ENCODE data around the gene CGNL1. TPM values are rescaled to one million over a fixed set of nuclear protein-coding genes. Genes with fewer than 3 reads are reported as not detected.

The CGNL1 gene
- total and polyA plus RNA-seq, 4 donors = 14.5 to 30.9 (median 19.1) TPM

DNA sequence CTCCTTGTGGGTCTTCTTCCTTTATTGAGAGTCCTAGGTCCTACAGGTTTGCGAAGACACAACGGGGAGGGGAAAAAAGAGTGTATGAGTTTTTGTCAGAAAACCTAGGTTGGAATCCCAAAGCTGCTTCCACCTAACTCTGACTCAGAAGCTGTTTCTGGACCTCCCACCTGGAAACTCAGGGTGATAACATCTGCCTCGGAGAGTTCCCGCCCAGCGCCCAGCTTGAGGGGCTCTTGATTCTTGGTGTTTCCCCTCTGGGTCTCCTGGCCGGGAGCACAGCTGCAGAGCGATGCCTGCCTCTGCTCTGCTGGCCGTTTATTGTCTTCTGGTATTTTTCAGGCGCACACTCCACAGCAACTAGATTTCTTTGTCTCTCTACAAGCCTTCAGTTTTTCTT, 162.5 kb downstream of the CGNL1 start:
- peaks cover 6% of the 10 kb centered on the region for H3K36me3 ChIP-seq (ENCODE audit: control insufficient read depth, insufficient read depth, low read length)
- H3K4me1 ChIP-seq (ENCODE audit: control insufficient read depth, insufficient read depth, low read length) = peaks cover 19% of the 10 kb centered on the region
- no peaks in the 10 kb centered on the region for H3K27me3 ChIP-seq (ENCODE audit: control insufficient read depth, insufficient read depth, low read length)
- H3K9me3 ChIP-seq (ENCODE audit: control insufficient read depth, insufficient read depth, low read length) = no peaks in the 10 kb centered on the region
- H3K27ac ChIP-seq (ENCODE audit: low read depth, low read length) = no peak overlapping the region
- no peak overlapping the region for H3K4me3 ChIP-seq (ENCODE audit: low read depth, low read length)
- no peak for DNase-seq (ENCODE audit: low read depth in 4 of 6, low spot score in 6 of 6)
- 71% methylated on average over 7 of the region's 9 CpGs for whole genome bisulfite sequencing (ENCODE audit: insufficient coverage)

DNA sequence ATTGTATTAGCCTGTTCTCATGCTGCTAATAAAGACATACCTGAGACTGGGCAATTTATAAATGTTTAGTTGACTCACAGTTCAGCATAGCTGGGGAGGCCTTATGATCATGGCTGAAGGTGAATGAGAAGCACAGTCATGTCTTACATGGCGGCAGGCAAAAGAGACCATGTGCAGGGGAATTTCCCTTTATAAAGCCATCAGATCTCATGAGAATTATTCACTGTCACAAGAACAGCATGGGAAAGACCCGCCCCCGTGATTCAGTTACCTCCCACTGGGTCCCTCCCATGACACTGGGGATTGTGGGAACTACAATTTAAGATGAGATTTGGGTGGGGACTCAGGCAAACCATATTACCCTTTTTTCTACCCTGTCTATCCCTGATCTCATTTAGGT, 163.9 kb downstream of the CGNL1 start:
- DNase-seq (ENCODE audit: low read depth in 4 of 6, low spot score in 6 of 6) = no peak
- Histone ChIP-seq H3K27me3 (ENCODE audit: control insufficient read depth, insufficient read depth, low read length) (no peaks in the 10 kb centered on the region), H3K27ac (ENCODE audit: low read depth, low read length) (no peak overlapping the region), H3K4me1 (ENCODE audit: control insufficient read depth, insufficient read depth, low read length) (peaks cover 20% of the 10 kb centered on the region), H3K36me3 (ENCODE audit: control insufficient read depth, insufficient read depth, low read length) (peaks cover 13% of the 10 kb centered on the region), H3K4me3 (ENCODE audit: low read depth, low read length) (no peak overlapping the region), H3K9me3 (ENCODE audit: control insufficient read depth, insufficient read depth, low read length) (no peaks in the 10 kb centered on the region)
- WGBS (ENCODE audit: insufficient coverage) = 90% methylated on average over 2 of the region's 3 CpGs

DNA sequence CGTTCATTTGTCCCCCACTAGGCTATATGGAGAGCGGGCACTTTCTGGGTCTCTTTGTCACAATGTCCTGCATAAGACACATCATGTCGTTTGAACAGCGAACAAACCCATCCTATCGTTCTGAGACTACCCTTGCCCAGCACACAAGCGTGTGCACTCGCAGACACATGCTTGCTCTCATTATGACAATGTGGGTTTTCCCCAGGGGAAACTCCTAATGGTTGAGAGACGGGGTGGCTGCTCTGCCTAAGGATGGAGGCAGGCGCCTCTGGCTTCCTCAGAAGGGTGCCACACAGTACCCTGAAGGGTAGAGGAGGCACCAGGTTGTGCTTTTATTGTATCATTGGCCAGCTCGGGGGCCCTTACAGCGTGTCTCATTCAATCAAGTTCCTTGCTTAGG, 164.4 kb downstream of the CGNL1 start:
- Histone ChIP-seq H3K36me3 (ENCODE audit: control insufficient read depth, insufficient read depth, low read length) (peaks cover 18% of the 10 kb centered on the region), H3K27ac (ENCODE audit: low read depth, low read length) (no peak overlapping the region), H3K9me3 (ENCODE audit: control insufficient read depth, insufficient read depth, low read length) (no peaks in the 10 kb centered on the region), H3K4me1 (ENCODE audit: control insufficient read depth, insufficient read depth, low read length) (peaks cover 23% of the 10 kb centered on the region), H3K27me3 (ENCODE audit: control insufficient read depth, insufficient read depth, low read length) (no peaks in the 10 kb centered on the region), H3K4me3 (ENCODE audit: low read depth, low read length) (no peak overlapping the region)
- 94% methylated on average over 10 of the region's 11 CpGs for WGBS (ENCODE audit: insufficient coverage)
- no peak for DNase-seq (ENCODE audit: low read depth in 4 of 6, low spot score in 6 of 6)

DNA sequence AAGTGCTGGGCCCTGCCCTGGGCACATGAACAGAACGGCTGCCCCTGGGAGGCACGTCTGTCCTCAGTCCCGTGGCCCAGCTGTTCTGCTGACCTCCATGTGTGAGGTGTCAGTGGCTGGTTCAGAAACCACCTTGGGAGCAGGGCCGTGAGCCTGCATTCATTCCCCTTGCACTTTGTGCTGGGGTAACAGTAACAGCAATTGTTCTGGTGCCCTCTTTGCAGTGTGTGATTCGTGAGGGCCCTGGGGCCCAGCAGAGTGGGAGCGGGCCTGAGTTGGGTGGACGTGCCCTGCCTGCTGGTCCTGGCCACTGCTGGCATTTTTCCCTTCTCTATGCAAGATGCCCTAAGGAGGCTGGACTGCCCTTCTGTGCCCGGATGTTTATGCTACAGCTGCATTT, 165.0 kb downstream of the CGNL1 start:
- Histone ChIP-seq H3K9me3 (ENCODE audit: control insufficient read depth, insufficient read depth, low read length) (no peaks in the 10 kb centered on the region), H3K4me3 (ENCODE audit: low read depth, low read length) (no peak overlapping the region), H3K4me1 (ENCODE audit: control insufficient read depth, insufficient read depth, low read length) (peaks cover 23% of the 10 kb centered on the region), H3K27me3 (ENCODE audit: control insufficient read depth, insufficient read depth, low read length) (no peaks in the 10 kb centered on the region), H3K27ac (ENCODE audit: low read depth, low read length) (no peak overlapping the region), H3K36me3 (ENCODE audit: control insufficient read depth, insufficient read depth, low read length) (peaks cover 22% of the 10 kb centered on the region)
- 75% methylated on average over 8 of the region's 8 CpGs for WGBS (ENCODE audit: insufficient coverage)
- no peak for DNase-seq (ENCODE audit: low read depth in 4 of 6, low spot score in 6 of 6)

DNA sequence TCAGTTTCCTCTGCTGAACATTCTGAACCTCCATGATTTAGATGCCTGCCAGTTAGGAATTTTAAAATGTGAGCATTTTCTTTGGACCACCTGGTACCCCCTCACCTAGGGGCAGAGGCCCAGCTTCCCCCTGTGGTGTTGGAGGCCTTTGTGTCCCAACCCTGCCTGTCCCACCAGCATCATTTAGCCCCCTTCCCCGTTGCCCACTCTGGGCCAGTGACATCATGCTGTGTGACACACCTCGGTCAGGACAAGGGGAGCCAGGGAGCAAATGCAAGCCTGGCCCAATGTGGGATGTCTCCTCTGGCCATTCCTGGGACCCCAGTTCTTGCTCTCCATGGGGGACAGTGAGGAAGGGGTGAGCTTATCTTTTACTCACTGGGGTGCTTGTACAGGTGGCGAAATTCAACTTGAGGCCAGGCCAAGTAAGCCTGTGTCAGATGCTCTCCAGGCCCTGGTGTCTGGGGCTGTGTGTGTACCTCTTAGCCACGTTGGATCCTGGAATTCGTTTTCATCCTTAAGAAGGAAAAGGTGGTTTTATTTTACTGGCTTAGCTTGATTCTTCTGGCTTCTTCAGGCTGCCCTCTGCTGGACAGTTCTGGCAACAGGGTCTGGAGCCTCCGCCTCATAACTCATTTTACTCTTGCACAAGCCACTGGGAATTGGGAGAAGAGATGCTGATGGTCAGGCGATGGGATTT, 165.7 kb downstream of the CGNL1 start:
- Histone ChIP-seq H3K27me3 (ENCODE audit: control insufficient read depth, insufficient read depth, low read length) (no peaks in the 10 kb centered on the region), H3K27ac (ENCODE audit: low read depth, low read length) (no peak overlapping the region), H3K9me3 (ENCODE audit: control insufficient read depth, insufficient read depth, low read length) (no peaks in the 10 kb centered on the region), H3K4me1 (ENCODE audit: control insufficient read depth, insufficient read depth, low read length) (peaks cover 21% of the 10 kb centered on the region), H3K36me3 (ENCODE audit: control insufficient read depth, insufficient read depth, low read length) (peaks cover 22% of the 10 kb centered on the region), H3K4me3 (ENCODE audit: low read depth, low read length) (no peak overlapping the region)
- peak in 3 of 6 donors; percentile 43 to 92 (median 87) for DNase-seq (ENCODE audit: low read depth in 4 of 6, low spot score in 6 of 6)
- WGBS (ENCODE audit: insufficient coverage) = 46% methylated on average over 5 of the region's 7 CpGs

DNA sequence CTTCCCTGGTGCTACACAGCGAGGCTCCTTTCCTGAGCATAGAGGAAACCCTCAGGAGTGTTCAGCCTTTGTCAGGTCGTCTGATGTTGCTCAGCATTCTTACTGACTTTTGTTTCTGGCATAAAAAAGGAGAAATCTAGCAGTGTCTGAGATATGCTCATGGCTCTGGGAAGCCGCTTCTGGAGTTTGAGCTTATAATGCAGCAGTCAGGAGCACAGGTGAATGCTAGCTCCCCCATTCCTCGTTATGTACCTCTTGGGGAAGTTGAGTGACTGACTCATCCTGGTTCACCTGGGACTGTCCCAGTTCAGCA, 166.2 kb downstream of the CGNL1 start:
- no peak for DNase-seq (ENCODE audit: low read depth in 4 of 6, low spot score in 6 of 6)
- WGBS (ENCODE audit: insufficient coverage) = 54% methylated on average over 4 of the region's 4 CpGs
- Histone ChIP-seq H3K4me3 (ENCODE audit: low read depth, low read length) (no peak overlapping the region), H3K27ac (ENCODE audit: low read depth, low read length) (no peak overlapping the region), H3K27me3 (ENCODE audit: control insufficient read depth, insufficient read depth, low read length) (no peaks in the 10 kb centered on the region), H3K4me1 (ENCODE audit: control insufficient read depth, insufficient read depth, low read length) (peaks cover 16% of the 10 kb centered on the region), H3K9me3 (ENCODE audit: control insufficient read depth, insufficient read depth, low read length) (no peaks in the 10 kb centered on the region), H3K36me3 (ENCODE audit: control insufficient read depth, insufficient read depth, low read length) (peaks cover 26% of the 10 kb centered on the region)

DNA sequence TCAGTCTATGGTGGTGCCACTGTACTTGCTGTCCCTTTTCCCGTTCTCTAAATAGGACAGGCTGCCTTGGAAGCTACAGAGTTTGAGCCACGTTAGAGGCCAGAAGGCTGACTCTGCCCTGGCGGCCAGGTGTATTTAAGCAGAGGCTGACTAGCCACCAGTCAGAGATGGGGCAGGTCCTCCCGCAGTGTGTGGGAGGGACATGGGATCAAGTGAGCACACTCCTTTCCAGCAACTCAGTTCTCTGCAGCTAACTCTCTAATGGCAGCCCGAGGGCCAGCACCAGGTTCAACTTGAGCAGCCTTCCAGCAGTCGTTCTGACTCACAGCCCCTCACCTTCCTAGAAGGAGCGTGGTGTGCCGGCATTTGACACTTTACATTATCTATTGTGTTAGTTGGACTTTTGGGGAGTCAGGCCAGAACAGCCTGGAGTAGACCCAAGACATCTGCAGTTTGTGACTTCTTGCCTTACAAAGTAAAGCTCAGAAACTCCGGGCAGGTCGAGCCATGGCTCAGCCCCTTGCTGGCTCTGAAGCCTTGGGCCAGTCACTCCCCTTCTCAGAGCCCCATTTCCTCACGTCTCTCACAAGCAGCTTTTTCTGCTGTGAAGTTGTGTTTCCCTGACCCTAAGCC, 168.7 kb downstream of the CGNL1 start:
- no peak overlapping the region for H3K27ac ChIP-seq (ENCODE audit: low read depth, low read length)
- DNase-seq (ENCODE audit: low read depth in 4 of 6, low spot score in 6 of 6) = no peak
- 82% methylated on average over 9 of the region's 11 CpGs for WGBS (ENCODE audit: insufficient coverage)
- peaks cover 26% of the 10 kb centered on the region for H3K36me3 ChIP-seq (ENCODE audit: control insufficient read depth, insufficient read depth, low read length)
- H3K4me1 ChIP-seq (ENCODE audit: control insufficient read depth, insufficient read depth, low read length) = peaks cover 4% of the 10 kb centered on the region
- H3K4me3 ChIP-seq (ENCODE audit: low read depth, low read length) = no peak overlapping the region
- no peaks in the 10 kb centered on the region for H3K27me3 ChIP-seq (ENCODE audit: control insufficient read depth, insufficient read depth, low read length)
- no peaks in the 10 kb centered on the region for H3K9me3 ChIP-seq (ENCODE audit: control insufficient read depth, insufficient read depth, low read length)

DNA sequence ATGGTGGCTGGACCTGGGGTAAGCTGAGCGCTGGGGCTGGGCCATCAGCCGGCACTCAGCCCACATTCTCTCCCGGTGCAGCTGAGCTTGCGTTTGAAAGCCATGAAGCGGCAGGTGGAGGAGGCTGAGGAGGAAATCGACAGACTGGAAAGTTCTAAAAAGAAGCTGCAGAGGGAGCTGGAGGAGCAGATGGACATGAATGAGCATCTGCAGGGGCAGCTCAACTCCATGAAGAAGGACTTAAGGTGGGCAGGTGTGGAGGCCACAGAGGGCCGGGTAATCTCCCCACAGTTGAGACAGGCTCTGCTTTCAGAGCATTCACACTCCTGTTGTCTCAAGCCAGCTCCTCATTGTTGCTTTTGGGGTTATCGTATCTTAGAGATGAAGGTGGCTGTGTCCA, 169.7 kb downstream of the CGNL1 start:
- Histone ChIP-seq H3K27me3 (ENCODE audit: control insufficient read depth, insufficient read depth, low read length) (no peaks in the 10 kb centered on the region), H3K27ac (ENCODE audit: low read depth, low read length) (no peak overlapping the region), H3K36me3 (ENCODE audit: control insufficient read depth, insufficient read depth, low read length) (peaks cover 26% of the 10 kb centered on the region), H3K9me3 (ENCODE audit: control insufficient read depth, insufficient read depth, low read length) (no peaks in the 10 kb centered on the region), H3K4me1 (ENCODE audit: control insufficient read depth, insufficient read depth, low read length) (peaks cover 4% of the 10 kb centered on the region), H3K4me3 (ENCODE audit: low read depth, low read length) (no peak overlapping the region)
- 72% methylated on average over 5 of the region's 8 CpGs for WGBS (ENCODE audit: insufficient coverage)
- no peak for DNase-seq (ENCODE audit: low read depth in 4 of 6, low spot score in 6 of 6)

DNA sequence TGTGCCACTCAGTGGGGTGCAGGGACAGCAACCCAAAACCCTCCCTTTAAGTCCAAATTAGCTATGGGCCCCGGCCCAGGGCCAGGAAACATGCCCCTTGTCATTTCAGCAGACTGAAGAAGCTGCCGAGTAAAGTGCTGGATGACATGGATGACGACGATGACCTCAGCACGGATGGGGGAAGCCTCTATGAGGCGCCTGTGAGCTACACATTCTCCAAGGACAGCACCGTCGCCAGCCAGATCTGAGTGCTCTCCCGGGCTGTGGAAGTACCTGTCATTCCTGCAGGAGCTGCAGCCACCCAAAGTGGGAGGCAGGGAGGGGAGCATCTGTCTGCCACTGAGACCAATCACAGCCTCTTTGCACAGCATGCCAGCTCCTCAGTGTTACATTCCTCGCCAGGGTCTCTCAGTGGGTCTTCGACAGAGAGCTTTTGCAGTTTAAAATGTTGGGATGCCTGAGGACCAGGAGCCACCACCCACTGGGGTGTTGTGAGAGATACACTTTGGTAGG, 171.0 kb downstream of the CGNL1 start:
- H3K27me3 ChIP-seq (ENCODE audit: control insufficient read depth, insufficient read depth, low read length) = no peaks in the 10 kb centered on the region
- WGBS (ENCODE audit: insufficient coverage) = 66% methylated on average over 9 of the region's 11 CpGs
- no peaks in the 10 kb centered on the region for H3K9me3 ChIP-seq (ENCODE audit: control insufficient read depth, insufficient read depth, low read length)
- H3K4me1 ChIP-seq (ENCODE audit: control insufficient read depth, insufficient read depth, low read length) = peaks cover 7% of the 10 kb centered on the region
- no peak overlapping the region for H3K4me3 ChIP-seq (ENCODE audit: low read depth, low read length)
- no peak overlapping the region for H3K27ac ChIP-seq (ENCODE audit: low read depth, low read length)
- H3K36me3 ChIP-seq (ENCODE audit: control insufficient read depth, insufficient read depth, low read length) = peaks cover 24% of the 10 kb centered on the region
- DNase-seq (ENCODE audit: low read depth in 4 of 6, low spot score in 6 of 6) = no peak

DNA sequence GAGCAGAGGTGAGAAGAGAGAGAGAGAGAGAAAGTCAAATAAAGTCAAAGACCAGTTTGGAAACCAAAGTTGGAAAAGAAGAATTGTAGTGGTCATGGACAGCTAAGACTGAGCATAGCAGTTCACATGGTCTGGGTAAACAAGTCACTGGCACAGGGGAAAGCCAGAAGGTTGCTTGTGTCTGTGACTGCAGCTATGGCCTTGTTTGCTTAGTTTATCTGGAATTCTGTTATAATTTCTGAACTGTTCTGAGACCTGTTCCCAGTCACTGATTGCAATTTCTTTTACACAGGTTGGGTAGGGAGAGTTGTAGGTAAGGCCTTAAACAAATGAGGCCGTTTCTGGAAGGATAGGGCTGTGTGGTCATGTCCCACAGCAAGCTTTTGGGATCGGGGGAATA, 172.0 kb downstream of the CGNL1 start:
- H3K4me1 ChIP-seq (ENCODE audit: control insufficient read depth, insufficient read depth, low read length) = peaks cover 8% of the 10 kb centered on the region
- no peak for DNase-seq (ENCODE audit: low read depth in 4 of 6, low spot score in 6 of 6)
- H3K27ac ChIP-seq (ENCODE audit: low read depth, low read length) = peak overlapping the region; percentile 29
- WGBS (ENCODE audit: insufficient coverage) = 87% methylated on average over 2 of the region's 2 CpGs
- H3K27me3 ChIP-seq (ENCODE audit: control insufficient read depth, insufficient read depth, low read length) = no peaks in the 10 kb centered on the region
- no peak overlapping the region for H3K4me3 ChIP-seq (ENCODE audit: low read depth, low read length)
- H3K9me3 ChIP-seq (ENCODE audit: control insufficient read depth, insufficient read depth, low read length) = no peaks in the 10 kb centered on the region
- peaks cover 24% of the 10 kb centered on the region for H3K36me3 ChIP-seq (ENCODE audit: control insufficient read depth, insufficient read depth, low read length)

Data from spinal cord (tissue), 10 donors.